HEK293 (cell line): Measurements from ENCODE around the gene IGFBP5.

ENCODE experiments used
- SP2 ChIP-seq: fragments of 450-650 bp; formaldehyde crosslinking; IDR thresholded peaks from 2 replicates; pipeline ENCODE4 v1.5.1; 2016; ENCODE audit warnings: missing biosample characterization, missing genetic modification characterization
- ZNF202 ChIP-seq: fragments of 450-650 bp; formaldehyde crosslinking; IDR thresholded peaks from 2 replicates; pipeline ENCODE4 v1.5.1; 2016; ENCODE audit warnings: missing biosample characterization, missing genetic modification characterization, borderline replicate concordance

GRCh38 chr2:216651351-216651881 lies 43.9 kb downstream of the IGFBP5 start:
- no peak for TF ChIP-seq ZNF202 (tag by site-specific recombination)
- TF ChIP-seq SP2 (tag by site-specific recombination) = no peak
